ENCODE data around the gene TMEM106C. TPM values are rescaled to one million over a fixed set of nuclear protein-coding genes. Genes with fewer than 3 reads are reported as not detected.

TMEM106C gene
- polyA plus RNA-seq, 1 donor from 2014 or later, result 290 TPM

GRCh38 chr12:47965581-47965980, 2.2 kb downstream of the TMEM106C start:
- Histone ChIP-seq H4K20me1 (ENCODE audit: insufficient read depth) (no peaks in the 10 kb centered on the region), H3K36me3 (ENCODE audit: insufficient read depth, low read length) (peaks cover 3% of the 10 kb centered on the region), H3K79me2 (replicated peaks; ENCODE audit: insufficient read depth, low read length) (no peaks in the 10 kb centered on the region), H3K27me3 (ENCODE audit: insufficient read depth, low read depth, low read length) (no peaks in the 10 kb centered on the region), H3K27ac (ENCODE audit: low read length) (no peak overlapping the region), H3F3A (ENCODE audit: insufficient read depth, low read length, poor library complexity, severe bottlenecking) (no peaks in the 10 kb centered on the region), H3K4me2 (ENCODE audit: low read length) (no peak overlapping the region), H3K9me2 (ENCODE audit: insufficient read depth, low read length) (no peaks in the 10 kb centered on the region), H3K9me3 (ENCODE audit: low read length) (no peaks in the 10 kb centered on the region), H3K9ac (ENCODE audit: low read length) (no peak overlapping the region), H3K4me3 (ENCODE audit: low read length) (no peak overlapping the region), H2AFZ (ENCODE audit: low read depth, low read length) (no peak overlapping the region)
- TF ChIP-seq RAD21 (conservative IDR thresholded peaks at IDR 0.05) (no peak), EZH2 (IDR thresholded peaks at IDR 0.05; ENCODE audit: borderline replicate concordance, insufficient read depth, low read length, poor library complexity, severe bottlenecking) (no peak), REST (IDR thresholded peaks at IDR 0.05; ENCODE audit: borderline replicate concordance) (no peak), SMC3 (conservative IDR thresholded peaks at IDR 0.05; ENCODE audit: poor library complexity) (no peak), TAF1 (IDR thresholded peaks at IDR 0.05; ENCODE audit: low read depth) (no peak), POLR2AphosphoS5 (IDR thresholded peaks at IDR 0.05) (no peak), MXI1 (conservative IDR thresholded peaks at IDR 0.05; ENCODE audit: poor library complexity, severe bottlenecking) (no peak), EP300 (conservative IDR thresholded peaks at IDR 0.05; ENCODE audit: poor library complexity, severe bottlenecking) (no peak)
- TF ChIP-seq, protein P1, sequence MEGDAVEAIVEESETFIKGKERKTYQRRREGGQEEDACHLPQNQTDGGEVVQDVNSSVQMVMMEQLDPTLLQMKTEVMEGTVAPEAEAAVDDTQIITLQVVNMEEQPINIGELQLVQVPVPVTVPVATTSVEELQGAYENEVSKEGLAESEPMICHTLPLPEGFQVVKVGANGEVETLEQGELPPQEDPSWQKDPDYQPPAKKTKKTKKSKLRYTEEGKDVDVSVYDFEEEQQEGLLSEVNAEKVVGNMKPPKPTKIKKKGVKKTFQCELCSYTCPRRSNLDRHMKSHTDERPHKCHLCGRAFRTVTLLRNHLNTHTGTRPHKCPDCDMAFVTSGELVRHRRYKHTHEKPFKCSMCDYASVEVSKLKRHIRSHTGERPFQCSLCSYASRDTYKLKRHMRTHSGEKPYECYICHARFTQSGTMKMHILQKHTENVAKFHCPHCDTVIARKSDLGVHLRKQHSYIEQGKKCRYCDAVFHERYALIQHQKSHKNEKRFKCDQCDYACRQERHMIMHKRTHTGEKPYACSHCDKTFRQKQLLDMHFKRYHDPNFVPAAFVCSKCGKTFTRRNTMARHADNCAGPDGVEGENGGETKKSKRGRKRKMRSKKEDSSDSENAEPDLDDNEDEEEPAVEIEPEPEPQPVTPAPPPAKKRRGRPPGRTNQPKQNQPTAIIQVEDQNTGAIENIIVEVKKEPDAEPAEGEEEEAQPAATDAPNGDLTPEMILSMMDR (IDR thresholded peaks at IDR 0.05; ENCODE audit: poor library complexity, severe bottlenecking), result no peak

DNA sequence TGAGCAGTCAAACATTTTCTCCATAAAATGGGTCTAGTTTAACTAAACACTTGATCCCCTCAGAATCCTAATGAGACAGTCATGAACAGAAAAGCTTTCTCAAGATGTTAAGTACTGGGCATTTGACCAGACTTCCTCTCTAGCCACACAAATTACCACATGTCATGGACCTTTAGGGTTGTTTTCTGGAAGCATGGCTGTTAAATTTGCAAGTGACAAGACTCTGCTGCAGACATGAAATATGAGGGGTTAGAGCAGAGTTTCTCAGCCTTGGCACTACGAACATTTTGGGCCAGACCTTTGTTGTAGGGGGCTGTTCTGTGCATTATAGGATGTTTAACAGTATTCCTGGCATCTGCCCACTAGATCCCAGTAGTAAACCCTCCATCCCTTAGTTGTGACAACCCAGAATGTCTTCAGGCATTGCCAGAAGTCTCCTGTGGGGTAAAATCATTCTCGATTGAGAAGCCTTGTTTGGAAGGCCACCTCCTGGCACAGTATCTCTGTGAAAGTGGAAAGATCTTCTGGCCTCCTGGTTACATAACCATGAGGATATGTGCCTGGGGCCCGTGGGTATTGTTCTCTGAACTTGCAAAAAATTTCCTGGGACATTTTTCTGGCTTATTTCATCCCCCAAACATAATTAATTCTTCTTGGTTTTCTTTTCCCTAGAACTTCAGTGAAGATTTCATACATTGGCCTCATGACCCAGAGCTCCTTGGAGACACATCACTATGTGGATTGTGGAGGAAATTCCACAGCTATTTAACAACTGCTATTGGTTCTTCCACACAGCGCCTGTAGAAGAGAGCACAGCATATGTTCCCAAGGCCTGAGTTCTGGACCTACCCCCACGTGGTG, 4.3 kb downstream of the TMEM106C start:
- H3K27ac ChIP-seq (ENCODE audit: low read length), result no peak overlapping the region
- no peaks in the 10 kb centered on the region for H3K27me3 ChIP-seq (ENCODE audit: insufficient read depth, low read depth, low read length)
- TF ChIP-seq TAF1 (IDR thresholded peaks at IDR 0.05; ENCODE audit: low read depth) (no peak), EZH2 (IDR thresholded peaks at IDR 0.05; ENCODE audit: borderline replicate concordance, insufficient read depth, low read length, poor library complexity, severe bottlenecking) (no peak), EP300 (conservative IDR thresholded peaks at IDR 0.05; ENCODE audit: poor library complexity, severe bottlenecking) (no peak), RAD21 (conservative IDR thresholded peaks at IDR 0.05) (no peak), POLR2AphosphoS5 (IDR thresholded peaks at IDR 0.05) (no peak), SMC3 (conservative IDR thresholded peaks at IDR 0.05; ENCODE audit: poor library complexity) (no peak), MXI1 (conservative IDR thresholded peaks at IDR 0.05; ENCODE audit: poor library complexity, severe bottlenecking) (no peak), REST (IDR thresholded peaks at IDR 0.05; ENCODE audit: borderline replicate concordance) (no peak)
- TF ChIP-seq, protein P1 (IDR thresholded peaks at IDR 0.05; ENCODE audit: poor library complexity, severe bottlenecking), result no peak
- peaks cover 3% of the 10 kb centered on the region for H3K36me3 ChIP-seq (ENCODE audit: insufficient read depth, low read length)
- no peak overlapping the region for H2AFZ ChIP-seq (ENCODE audit: low read depth, low read length)
- no peaks in the 10 kb centered on the region for H3K79me2 ChIP-seq (replicated peaks; ENCODE audit: insufficient read depth, low read length)
- no peaks in the 10 kb centered on the region for H3K9me3 ChIP-seq (ENCODE audit: low read length)
- no peaks in the 10 kb centered on the region for H4K20me1 ChIP-seq (ENCODE audit: insufficient read depth)
- no peak overlapping the region for H3K9ac ChIP-seq (ENCODE audit: low read length)
- H3K9me2 ChIP-seq (ENCODE audit: insufficient read depth, low read length), result no peaks in the 10 kb centered on the region
- no peaks in the 10 kb centered on the region for H3F3A ChIP-seq (ENCODE audit: insufficient read depth, low read length, poor library complexity, severe bottlenecking)
- H3K4me3 ChIP-seq (ENCODE audit: low read length), result no peak overlapping the region
- H3K4me2 ChIP-seq (ENCODE audit: low read length), result no peak overlapping the region
